Gastroesophageal sphincter (tissue), 3 donors: Measurements from ENCODE around the gene SUN2.

Source experiments
- CTCF ChIP-seq, 4 experiments: fragments of 200-600 bp in 2 of 4; fragments of 450-650 bp in 2 of 4; sonication (generic) in 1 of 4; IDR thresholded peaks; one replicate each; pipeline ENCODE4 v1.5.1; 2017 to 2019; ENCODE audit warnings: antibody characterized with exemption in 4 of 4, mild to moderate bottlenecking in 2 of 4, moderate library complexity in 2 of 4
- POLR2A ChIP-seq, 2 donors: fragments of 450-650 bp; IDR thresholded peaks; one replicate each; pipeline ENCODE4 v1.6.1; 2017; ENCODE audit warnings: antibody characterized with exemption in 2 of 2, mild to moderate bottlenecking in 2 of 2, moderate library complexity in 1 of 2
- POLR2AphosphoS5 ChIP-seq: sonication (generic); formaldehyde crosslinking; IDR thresholded peaks from one replicate; pipeline ENCODE4 v1.6.1; 2017; ENCODE audit warnings: antibody characterized with exemption

GRCh38 chr22:38700789-38701628, 54.8 kb downstream of the SUN2 start, which contains the start of gene JOSD1:
- peak in 2 of 4 experiments; percentile 39 to 40 for TF ChIP-seq CTCF (IDR thresholded peaks at IDR 0.05)
- TF ChIP-seq POLR2A (IDR thresholded peaks at IDR 0.05): peak; percentile 92 to 97
- TF ChIP-seq POLR2AphosphoS5: peak; percentile 93
